Central memory CD8-positive, alpha-beta T cell (primary cell): ENCODE measurements around the gene OR4F15.

Experiments used
- ATAC-seq: fragments of 150-1000 bp; cut with Tn5 transposase; replicated peaks from 2 replicates; pipeline ENCODE4 v1.10.0; 2022; ENCODE audit warnings: mild to moderate bottlenecking, moderate FRiP score, moderate number of reproducible peaks; ENCODE audit not compliant: poor library complexity, severe bottlenecking; ENCODE audit errors: extremely low read depth
- DNase-seq, 2 donors: peaks; one replicate each; pipeline ENCODE4 v3.0.0; 2021; ENCODE audit warnings: low spot score in 2 of 2
- H3K27ac Mint-ChIP-seq: one replicate; pipeline ENCODE4 v1.8.0; 2022; ENCODE audit warnings: low read depth, mild to moderate bottlenecking, moderate library complexity, mixed read lengths
- H3K27me3 Mint-ChIP-seq: one replicate; pipeline ENCODE4 v1.8.0; 2022; ENCODE audit warnings: mixed read lengths
- H3K36me3 Mint-ChIP-seq: one replicate; pipeline ENCODE4 v1.8.0; 2022; ENCODE audit warnings: mild to moderate bottlenecking, moderate library complexity, mixed read lengths; ENCODE audit not compliant: insufficient read depth
- H3K4me1 Mint-ChIP-seq: one replicate; pipeline ENCODE4 v1.8.0; 2022; ENCODE audit warnings: mixed read lengths
- H3K4me3 Mint-ChIP-seq: one replicate; pipeline ENCODE4 v1.8.0; 2022; ENCODE audit warnings: mild to moderate bottlenecking, moderate library complexity, mixed read lengths
- H3K9me3 Mint-ChIP-seq: one replicate; pipeline ENCODE4 v1.8.0; 2022; ENCODE audit warnings: mixed read lengths

Gene OR4F15

DNA sequence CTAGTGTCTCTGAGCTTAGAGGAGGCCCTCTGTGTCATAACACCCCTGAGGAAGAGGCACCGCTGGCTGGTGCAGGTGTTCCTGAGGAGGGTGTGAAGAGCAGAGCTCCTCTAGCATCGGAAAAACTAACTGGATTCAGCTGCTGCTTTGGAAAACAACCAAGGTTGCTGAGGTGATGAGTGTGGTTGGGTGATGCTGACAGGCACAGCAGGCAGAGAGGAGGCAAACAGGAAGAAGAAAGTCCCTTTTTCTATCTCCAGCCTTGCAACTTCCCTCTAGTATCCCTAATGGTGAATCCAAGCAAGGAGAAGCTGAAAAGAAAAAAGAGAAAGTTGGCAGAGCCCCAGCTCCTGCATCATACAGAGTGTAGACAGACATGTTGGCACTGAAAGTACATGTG lies 3.8 kb upstream of the OR4F15 start:
- H3K4me1 Mint-ChIP-seq: no peaks in the 10 kb centered on the region
- H3K36me3 Mint-ChIP-seq: no peaks in the 10 kb centered on the region
- peaks cover 82% of the 10 kb centered on the region for H3K27me3 Mint-ChIP-seq
- no peak for ATAC-seq
- no peak overlapping the region for H3K4me3 Mint-ChIP-seq
- no peak overlapping the region for H3K27ac Mint-ChIP-seq
- no peak for DNase-seq
- peaks cover 6% of the 10 kb centered on the region for H3K9me3 Mint-ChIP-seq

DNA sequence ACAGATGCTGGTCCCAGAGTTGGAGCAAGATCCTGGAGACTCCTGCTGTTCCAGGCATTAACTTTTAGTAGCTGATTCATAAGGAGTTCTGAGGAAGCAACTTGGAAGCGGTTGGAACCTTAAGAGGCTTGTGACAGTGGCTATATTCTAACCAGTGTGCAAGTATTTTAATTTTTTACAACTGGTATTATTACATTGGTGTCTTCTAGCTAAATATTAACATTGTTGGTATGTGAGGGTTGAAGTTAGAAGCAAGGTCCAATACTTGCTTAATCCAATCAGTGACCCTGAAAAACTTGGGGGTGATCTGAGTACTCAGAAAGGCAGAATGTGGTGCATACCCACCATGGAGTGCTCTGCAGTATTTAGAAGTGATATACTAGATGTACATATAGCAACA lies 1.5 kb upstream of the OR4F15 start:
- H3K36me3 Mint-ChIP-seq: no peaks in the 10 kb centered on the region
- no peaks in the 10 kb centered on the region for H3K4me1 Mint-ChIP-seq
- H3K27ac Mint-ChIP-seq: no peak overlapping the region
- no peak overlapping the region for H3K4me3 Mint-ChIP-seq
- ATAC-seq: no peak
- peaks cover 6% of the 10 kb centered on the region for H3K9me3 Mint-ChIP-seq
- H3K27me3 Mint-ChIP-seq: peaks cover 82% of the 10 kb centered on the region
- DNase-seq: no peak

DNA sequence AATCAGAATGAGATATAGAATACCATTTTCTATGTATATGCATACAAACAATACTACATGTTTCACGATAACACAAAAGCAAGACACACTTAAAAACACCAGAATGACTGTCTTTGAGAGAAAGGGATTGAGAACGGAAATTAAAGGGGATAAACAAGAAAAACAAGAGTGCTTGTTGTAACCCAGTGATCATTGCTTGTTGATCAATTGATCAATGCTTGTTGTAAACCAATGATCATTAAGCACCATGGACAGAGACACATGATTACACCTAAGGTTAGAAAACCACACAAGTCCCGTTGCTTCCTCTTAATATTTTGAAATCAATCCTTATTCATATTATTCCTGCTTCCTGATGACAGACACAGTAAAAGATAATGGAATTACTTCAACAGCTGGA lies 1.1 kb upstream of the OR4F15 start:
- DNase-seq (no peak), ATAC-seq (no peak)
- no peak overlapping the region for H3K27ac Mint-ChIP-seq
- H3K4me1 Mint-ChIP-seq: no peaks in the 10 kb centered on the region
- peaks cover 82% of the 10 kb centered on the region for H3K27me3 Mint-ChIP-seq
- no peaks in the 10 kb centered on the region for H3K36me3 Mint-ChIP-seq
- H3K4me3 Mint-ChIP-seq: no peak overlapping the region
- peaks cover 5% of the 10 kb centered on the region for H3K9me3 Mint-ChIP-seq

DNA sequence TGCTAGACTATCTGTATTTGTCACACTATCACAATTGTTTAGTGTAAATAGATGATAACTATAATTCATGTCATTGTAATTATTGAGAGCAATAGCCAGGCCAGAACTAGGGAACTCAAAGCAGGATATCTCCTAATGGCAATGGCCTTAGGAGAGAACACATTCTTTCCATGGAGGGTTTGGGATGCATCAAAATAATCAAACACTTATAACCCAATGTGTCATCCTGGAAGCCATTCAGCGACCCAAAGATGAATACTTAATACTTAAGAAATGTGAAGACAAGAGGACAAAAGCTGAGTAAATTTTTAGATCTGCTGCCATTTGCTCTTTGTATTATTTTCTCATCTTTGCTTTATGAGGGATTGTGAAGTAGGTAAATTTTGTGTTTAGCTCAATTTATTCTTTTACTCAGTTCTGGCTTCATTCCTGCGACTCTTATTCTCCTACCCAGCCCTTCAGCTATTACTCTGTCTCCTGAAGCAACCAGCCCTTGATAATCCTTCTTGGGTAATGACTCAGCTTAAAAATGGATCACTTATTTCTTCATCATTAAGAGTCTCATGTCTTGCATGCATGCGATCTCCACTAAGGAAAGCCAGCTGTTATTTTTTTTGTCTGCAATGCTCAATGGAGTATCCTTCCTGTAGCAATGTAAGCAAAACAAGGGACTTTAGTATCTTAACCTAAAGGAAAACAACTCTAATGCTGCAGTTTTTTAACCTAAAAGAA lies 2.0 kb downstream of the OR4F15 start:
- DNase-seq (no peak), ATAC-seq (no peak)
- peaks cover 78% of the 10 kb centered on the region for H3K27me3 Mint-ChIP-seq
- no peaks in the 10 kb centered on the region for H3K4me1 Mint-ChIP-seq
- H3K4me3 Mint-ChIP-seq: no peak overlapping the region
- H3K27ac Mint-ChIP-seq: no peak overlapping the region
- H3K9me3 Mint-ChIP-seq: no peaks in the 10 kb centered on the region
- H3K36me3 Mint-ChIP-seq: no peaks in the 10 kb centered on the region

DNA sequence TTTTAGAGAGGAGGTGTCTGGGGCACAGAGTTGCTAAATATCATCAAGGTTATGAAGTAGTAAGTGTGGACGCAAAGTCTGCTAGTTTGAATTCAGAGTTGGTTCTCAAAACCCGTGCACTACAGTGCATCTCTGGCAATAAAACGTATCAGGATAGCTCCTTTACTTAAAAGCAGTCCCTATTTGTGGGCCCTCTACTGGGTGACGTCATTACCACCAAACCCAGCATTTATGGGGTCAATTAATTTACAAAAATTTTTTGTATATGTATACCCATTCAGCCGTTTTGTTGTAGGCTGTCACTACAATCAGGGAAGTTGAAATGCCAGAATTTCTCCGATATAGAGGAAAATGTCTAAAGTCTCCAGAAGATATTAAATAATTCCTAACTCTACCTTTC lies 8.8 kb downstream of the OR4F15 start:
- H3K4me3 Mint-ChIP-seq: no peak overlapping the region
- H3K36me3 Mint-ChIP-seq: no peaks in the 10 kb centered on the region
- H3K4me1 Mint-ChIP-seq: no peaks in the 10 kb centered on the region
- H3K27me3 Mint-ChIP-seq: peaks cover 58% of the 10 kb centered on the region
- ATAC-seq (no peak), DNase-seq (no peak)
- no peaks in the 10 kb centered on the region for H3K9me3 Mint-ChIP-seq
- no peak overlapping the region for H3K27ac Mint-ChIP-seq

DNA sequence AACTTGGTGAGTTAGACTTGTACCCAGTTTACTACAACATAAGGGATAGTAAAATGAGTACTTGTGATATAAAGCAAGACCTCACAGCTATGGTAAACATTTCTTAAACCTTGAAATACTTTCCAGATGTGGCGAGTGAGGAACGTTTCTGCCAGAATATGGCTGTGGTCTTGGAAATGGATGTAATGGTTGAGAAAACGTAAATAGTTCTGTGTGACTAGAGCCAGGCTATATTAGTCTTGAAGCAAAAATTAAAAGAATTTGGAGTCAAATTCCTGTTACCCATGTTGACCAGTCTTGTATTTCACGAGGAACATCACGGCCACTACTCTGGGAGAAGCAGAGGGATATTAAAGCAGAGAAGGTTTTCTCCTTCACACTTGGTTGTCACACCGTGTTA lies 15.3 kb downstream of the OR4F15 start:
- H3K9me3 Mint-ChIP-seq: no peaks in the 10 kb centered on the region
- H3K4me1 Mint-ChIP-seq: no peaks in the 10 kb centered on the region
- H3K27ac Mint-ChIP-seq: no peak overlapping the region
- no peaks in the 10 kb centered on the region for H3K36me3 Mint-ChIP-seq
- DNase-seq: no peak
- H3K4me3 Mint-ChIP-seq: no peak overlapping the region
- ATAC-seq: no peak
- peaks cover 88% of the 10 kb centered on the region for H3K27me3 Mint-ChIP-seq

DNA sequence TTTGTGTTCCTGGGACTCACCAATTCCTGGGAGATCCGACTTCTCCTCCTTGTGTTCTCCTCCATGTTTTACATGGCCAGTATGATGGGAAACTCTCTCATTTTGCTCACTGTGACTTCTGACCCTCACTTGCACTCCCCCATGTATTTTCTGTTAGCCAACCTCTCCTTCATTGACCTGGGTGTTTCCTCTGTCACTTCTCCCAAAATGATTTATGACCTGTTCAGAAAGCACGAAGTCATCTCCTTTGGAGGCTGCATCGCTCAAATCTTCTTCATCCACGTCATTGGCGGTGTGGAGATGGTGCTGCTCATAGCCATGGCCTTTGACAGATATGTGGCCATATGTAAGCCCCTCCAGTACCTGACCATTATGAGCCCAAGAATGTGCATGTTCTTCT lies 16.8 kb downstream of the OR4F15 start:
- DNase-seq (no peak), ATAC-seq (no peak)
- H3K27me3 Mint-ChIP-seq: peaks cover 76% of the 10 kb centered on the region
- H3K27ac Mint-ChIP-seq: no peak overlapping the region
- H3K4me3 Mint-ChIP-seq: no peak overlapping the region
- H3K4me1 Mint-ChIP-seq: no peaks in the 10 kb centered on the region
- no peaks in the 10 kb centered on the region for H3K9me3 Mint-ChIP-seq
- no peaks in the 10 kb centered on the region for H3K36me3 Mint-ChIP-seq

DNA sequence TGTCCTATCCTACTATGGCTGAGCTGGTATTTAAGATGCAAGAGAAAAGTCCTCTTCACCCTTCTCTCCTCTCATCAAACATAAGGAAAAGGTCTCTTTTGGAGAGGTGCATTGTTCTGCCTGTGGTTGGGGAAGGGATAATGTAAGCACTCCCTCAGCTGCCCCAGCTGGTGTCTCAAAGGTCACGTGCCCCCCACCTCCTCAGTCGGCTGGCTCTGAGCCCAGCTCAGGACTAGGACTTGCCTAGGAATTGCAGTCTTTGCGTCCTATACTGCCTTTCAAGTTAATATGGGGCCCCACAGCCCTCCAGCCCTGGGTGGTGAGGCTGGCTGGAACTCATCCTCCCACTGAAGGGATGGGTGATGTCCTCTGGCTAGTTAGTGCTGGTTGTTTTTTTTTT lies 29.7 kb downstream of the OR4F15 start:
- Mint-ChIP-seq H3K4me3 (no peak overlapping the region), H3K27ac (no peak overlapping the region), H3K36me3 (no peaks in the 10 kb centered on the region), H3K4me1 (no peaks in the 10 kb centered on the region), H3K9me3 (no peaks in the 10 kb centered on the region), H3K27me3 (peaks cover 49% of the 10 kb centered on the region)
- DNase-seq (no peak), ATAC-seq (no peak)

DNA sequence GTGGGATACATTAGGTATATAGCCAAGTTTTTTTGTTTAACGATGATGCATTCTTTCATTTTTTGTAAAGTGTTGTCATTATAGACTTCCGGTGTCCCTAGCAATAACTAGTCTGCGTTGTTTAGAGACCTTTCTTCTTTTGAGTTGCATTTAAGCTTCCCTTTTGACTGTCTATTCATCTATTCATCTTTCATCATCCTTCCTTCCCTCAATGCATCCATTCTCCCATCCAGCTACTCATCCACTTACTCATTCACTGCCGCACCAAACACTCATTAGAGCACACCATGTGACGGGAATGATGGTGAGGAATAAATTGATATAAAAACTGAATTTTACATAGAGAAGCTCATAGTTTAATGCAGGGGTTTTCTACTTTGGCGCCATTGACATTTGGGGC lies 32.9 kb downstream of the OR4F15 start:
- Mint-ChIP-seq H3K27me3 (peaks cover 48% of the 10 kb centered on the region), H3K4me1 (no peaks in the 10 kb centered on the region), H3K9me3 (no peaks in the 10 kb centered on the region), H3K4me3 (no peak overlapping the region), H3K27ac (no peak overlapping the region), H3K36me3 (no peaks in the 10 kb centered on the region)
- ATAC-seq (no peak), DNase-seq (no peak)

DNA sequence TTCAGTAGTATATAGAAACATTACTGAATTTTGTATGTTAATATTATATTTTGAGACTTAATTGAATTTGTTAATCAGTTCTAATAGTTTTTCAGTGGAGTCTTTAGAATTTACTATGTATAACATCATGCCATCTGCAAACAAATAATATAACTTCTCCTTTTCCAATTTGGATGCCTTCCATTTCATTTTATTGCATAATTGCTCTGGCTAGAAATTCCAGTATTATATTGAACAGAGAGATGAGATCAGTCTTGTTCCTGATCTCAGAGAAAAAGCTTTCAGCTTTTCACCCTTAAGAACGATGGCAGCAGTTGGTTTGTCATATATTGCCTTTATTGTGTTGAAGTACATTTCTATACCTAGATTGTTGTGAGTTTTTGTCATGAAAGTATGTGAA lies 40.4 kb downstream of the OR4F15 start:
- DNase-seq (no peak), ATAC-seq (no peak)
- H3K36me3 Mint-ChIP-seq: no peaks in the 10 kb centered on the region
- H3K27ac Mint-ChIP-seq: no peak overlapping the region
- H3K9me3 Mint-ChIP-seq: no peaks in the 10 kb centered on the region
- H3K4me1 Mint-ChIP-seq: no peaks in the 10 kb centered on the region
- H3K4me3 Mint-ChIP-seq: no peak overlapping the region
- H3K27me3 Mint-ChIP-seq: peaks cover 50% of the 10 kb centered on the region
